Mesenchymal stem cell (in vitro differentiated cells and primary cell): ENCODE data around the gene SUSD4.

ENCODE experiments used
- DNase-seq: peaks from one replicate; pipeline ENCODE4 v3.0.0-alpha.2; 2013
- H2AFZ ChIP-seq: one replicate; pipeline ENCODE4 v1.6.1; 2013; ENCODE audit warnings: low read depth, mild to moderate bottlenecking, control low read depth, inconsistent platforms, low read length, moderate library complexity
- H2AK5ac ChIP-seq: 2 replicates; pipeline ENCODE4 v1.6.1; 2013; ENCODE audit warnings: low read length, moderate library complexity, mild to moderate bottlenecking, inconsistent platforms; ENCODE audit not compliant: severe bottlenecking
- H2BK120ac ChIP-seq: one replicate; pipeline ENCODE4 v1.6.1; 2013; ENCODE audit warnings: low read depth, mild to moderate bottlenecking, inconsistent platforms, low read length, moderate library complexity
- H2BK12ac ChIP-seq, 2 experiments: one replicate each; pipeline ENCODE4 v1.6.1; 2013; ENCODE audit warnings: inconsistent platforms in 2 of 2, low read length in 2 of 2, mild to moderate bottlenecking in 2 of 2, moderate library complexity in 2 of 2, control low read depth in 1 of 2
- H2BK15ac ChIP-seq: one replicate; pipeline ENCODE4 v1.6.1; 2013; ENCODE audit warnings: mild to moderate bottlenecking, low read depth, inconsistent platforms; ENCODE audit not compliant: poor library complexity, severe bottlenecking
- H2BK5ac ChIP-seq: 2 replicates; pipeline ENCODE4 v1.6.1; 2013; ENCODE audit warnings: low read depth, mild to moderate bottlenecking, low read length, control low read depth, inconsistent platforms; ENCODE audit not compliant: poor library complexity, severe bottlenecking
- H3K14ac ChIP-seq, 2 experiments: one replicate each; pipeline ENCODE4 v1.6.1; 2013; ENCODE audit warnings: inconsistent platforms in 2 of 2, low read length in 2 of 2, control low read depth in 1 of 2, mild to moderate bottlenecking in 1 of 2, moderate library complexity in 1 of 2
- H3K18ac ChIP-seq, 2 experiments: one replicate each; pipeline ENCODE4 v1.6.1; 2013; ENCODE audit warnings: inconsistent platforms in 2 of 2, low read length in 2 of 2, control low read depth in 1 of 2, low read depth in 1 of 2, mild to moderate bottlenecking in 1 of 2
- H3K23ac ChIP-seq, 2 experiments: one replicate each; pipeline ENCODE4 v1.6.1; 2013; ENCODE audit warnings: inconsistent platforms in 2 of 2, low read length in 2 of 2, mild to moderate bottlenecking in 2 of 2, moderate library complexity in 2 of 2, control low read depth in 1 of 2
- H3K27ac ChIP-seq: 2 replicates; pipeline ENCODE4 v1.5.1; 2013; ENCODE audit warnings: mild to moderate bottlenecking, moderate library complexity, low read length, control low read depth, inconsistent platforms; ENCODE audit not compliant: poor library complexity, severe bottlenecking
- H3K27me3 ChIP-seq, 2 experiments: 2 replicates each; pipeline versions ENCODE4 v1.6.1 to v1.7.0; 2013; ENCODE audit warnings: low read length in 2 of 2, mild to moderate bottlenecking in 2 of 2, moderate library complexity in 2 of 2, control low read depth in 1 of 2, inconsistent platforms in 1 of 2; ENCODE audit not compliant: control insufficient read depth in 1 of 2, insufficient read depth in 1 of 2
- H3K36me3 ChIP-seq, 2 experiments: 2 replicates each; pipeline versions ENCODE4 v1.6.1 to v1.7.0; 2013; ENCODE audit warnings: low read length in 2 of 2, control low read depth in 1 of 2, inconsistent platforms in 1 of 2, low read depth in 1 of 2, mild to moderate bottlenecking in 1 of 2; ENCODE audit not compliant: insufficient read depth in 2 of 2, control insufficient read depth in 1 of 2
- H3K4ac ChIP-seq, 2 experiments: one replicate each; pipeline ENCODE4 v1.6.1; 2013; ENCODE audit warnings: inconsistent platforms in 2 of 2, low read length in 2 of 2, mild to moderate bottlenecking in 2 of 2, moderate library complexity in 2 of 2, control low read depth in 1 of 2, low read depth in 1 of 2
- H3K4me1 ChIP-seq: 2 replicates; pipeline ENCODE4 v1.6.1; 2013; ENCODE audit warnings: low read depth, low read length, control low read depth; ENCODE audit not compliant: control insufficient read depth, insufficient read depth
- H3K4me2 ChIP-seq: 2 replicates; pipeline ENCODE4 v1.6.1; 2013; ENCODE audit warnings: low read length, mild to moderate bottlenecking, inconsistent platforms; ENCODE audit not compliant: poor library complexity, severe bottlenecking
- H3K4me3 ChIP-seq, 2 experiments: 2 replicates each; pipeline versions ENCODE4 v1.5.1 to v1.7.0; 2013; ENCODE audit warnings: low read length in 2 of 2, mild to moderate bottlenecking in 2 of 2, control low read depth in 1 of 2, low read depth in 1 of 2; ENCODE audit not compliant: insufficient read depth in 1 of 2
- H3K79me1 ChIP-seq: replicated peaks from 2 replicates; pipeline ENCODE4 v1.6.1; 2013; ENCODE audit warnings: mild to moderate bottlenecking, control low read depth, low read length, inconsistent platforms; ENCODE audit not compliant: poor library complexity, severe bottlenecking
- H3K9ac ChIP-seq: 2 replicates; pipeline ENCODE4 v1.7.0; 2013; ENCODE audit warnings: mild to moderate bottlenecking, low read length, moderate library complexity
- H3K9me3 ChIP-seq: 2 replicates; pipeline ENCODE4 v1.7.0; 2013; ENCODE audit warnings: mild to moderate bottlenecking, low read length; ENCODE audit not compliant: control insufficient read depth
- H4K8ac ChIP-seq: one replicate; pipeline ENCODE4 v1.6.1; 2013; ENCODE audit warnings: inconsistent platforms, mild to moderate bottlenecking, low read length, moderate library complexity
- H4K91ac ChIP-seq: one replicate; pipeline ENCODE4 v1.6.1; 2013; ENCODE audit warnings: mild to moderate bottlenecking, low read length, inconsistent platforms
- WGBS: methylation state at CpG from one replicate; pipeline ENCODE4 v1.1.7; 2013; ENCODE audit warnings: mixed read lengths; 5-methylcytosine and 5-hydroxymethylcytosine counted together

SUSD4 gene

GRCh38 chr1:223326776-223327175, 37.2 kb downstream of the SUSD4 start:
- Histone ChIP-seq H3K14ac (no peak overlapping the region), H3K36me3 (no peaks in the 10 kb centered on the region)

GRCh38 chr1:223323491-223324484, 40.2 kb downstream of the SUSD4 start:
- no peak overlapping the region for H4K91ac ChIP-seq
- no peak for DNase-seq
- H2BK120ac ChIP-seq = no peak overlapping the region
- H3K14ac ChIP-seq = no peak overlapping the region
- WGBS = 88% methylated on average over 1 of the region's 2 CpGs
- no peak overlapping the region for H2BK12ac ChIP-seq
- H3K4me2 ChIP-seq = no peak overlapping the region
- H3K18ac ChIP-seq = no peak overlapping the region
- H3K9ac ChIP-seq = no peak overlapping the region
- H3K79me1 ChIP-seq = no peaks in the 10 kb centered on the region
- H2AFZ ChIP-seq = no peak overlapping the region
- H3K4me1 ChIP-seq = no peaks in the 10 kb centered on the region
- H3K23ac ChIP-seq = no peak overlapping the region
- no peak overlapping the region for H2BK5ac ChIP-seq
- H3K9me3 ChIP-seq = no peaks in the 10 kb centered on the region
- H2AK5ac ChIP-seq = no peak overlapping the region
- H4K8ac ChIP-seq = no peak overlapping the region
- no peak overlapping the region for H2BK15ac ChIP-seq
- H3K36me3 ChIP-seq = no peaks in the 10 kb centered on the region
- H3K27ac ChIP-seq = no peak overlapping the region
- no peak overlapping the region for H3K4me3 ChIP-seq
- no peak overlapping the region for H3K4ac ChIP-seq
- peaks cover 23 to 79% of the 10 kb centered on the region in 2 experiments for H3K27me3 ChIP-seq

More at GRCh38 chr1:223326776-223327175, 37.2 kb downstream of the SUSD4 start:
- no peak overlapping the region for H4K91ac ChIP-seq
- no peak overlapping the region for H2BK120ac ChIP-seq
- no peak overlapping the region for H3K23ac ChIP-seq
- no peak overlapping the region for H2AFZ ChIP-seq
- no peak overlapping the region for H3K4me2 ChIP-seq
- no peak overlapping the region for H3K4me3 ChIP-seq
- H4K8ac ChIP-seq = no peak overlapping the region
- peaks cover 36 to 77% of the 10 kb centered on the region in 2 experiments for H3K27me3 ChIP-seq
- no peak overlapping the region for H3K4ac ChIP-seq
- no peak overlapping the region for H3K18ac ChIP-seq
- no peak overlapping the region for H2AK5ac ChIP-seq
- H2BK12ac ChIP-seq = no peak overlapping the region
- no peak for DNase-seq
- no peaks in the 10 kb centered on the region for H3K79me1 ChIP-seq
- peaks cover 2% of the 10 kb centered on the region for H3K4me1 ChIP-seq
- no peaks in the 10 kb centered on the region for H3K9me3 ChIP-seq
- H3K9ac ChIP-seq = no peak overlapping the region
- no peak overlapping the region for H2BK15ac ChIP-seq
- H3K27ac ChIP-seq = no peak overlapping the region
- WGBS = no CpG with 5 or more reads among the region's 1 CpG
- H2BK5ac ChIP-seq = no peak overlapping the region

- no peak overlapping the region for H3K27ac ChIP-seq
- no peaks in the 10 kb centered on the region for H3K4me1 ChIP-seq
- H2BK15ac ChIP-seq = no peak overlapping the region
- H2AFZ ChIP-seq = no peak overlapping the region
- H2BK5ac ChIP-seq = no peak overlapping the region
- H3K14ac ChIP-seq = no peak overlapping the region
- no peak overlapping the region for H3K4me2 ChIP-seq
- H3K9me3 ChIP-seq = no peaks in the 10 kb centered on the region
- no peak overlapping the region for H3K23ac ChIP-seq
- H3K18ac ChIP-seq = no peak overlapping the region
- H3K4me3 ChIP-seq = no peak overlapping the region
- H2BK12ac ChIP-seq = no peak overlapping the region
- no peaks in the 10 kb centered on the region for H3K79me1 ChIP-seq
- H3K36me3 ChIP-seq = no peaks in the 10 kb centered on the region
- no peak overlapping the region for H3K9ac ChIP-seq
- no peak overlapping the region for H4K91ac ChIP-seq
- WGBS = 75% methylated on average over 3 of the region's 3 CpGs
- no peak overlapping the region for H2AK5ac ChIP-seq
- H4K8ac ChIP-seq = no peak overlapping the region
- DNase-seq = no peak
- no peak overlapping the region for H2BK120ac ChIP-seq
- H3K27me3 ChIP-seq = peaks cover 16 to 70% of the 10 kb centered on the region in 2 experiments
- H3K4ac ChIP-seq = no peak overlapping the region
These were observed 41.1 kb downstream of the SUSD4 start for GRCh38 chr1:223322868-223323267.

- Histone ChIP-seq H2BK120ac (no peak overlapping the region), H4K91ac (no peak overlapping the region), H2BK12ac (no peak overlapping the region), H2BK5ac (no peak overlapping the region), H3K79me1 (no peaks in the 10 kb centered on the region), H3K27me3 (peaks cover 21 to 65% of the 10 kb centered on the region in 2 experiments), H3K36me3 (no peaks in the 10 kb centered on the region), H3K4ac (no peak overlapping the region), H3K4me3 (no peak overlapping the region), H2AFZ (no peak overlapping the region), H3K27ac (no peak overlapping the region), H3K18ac (no peak overlapping the region), H3K9ac (no peak overlapping the region), H3K23ac (no peak overlapping the region), H3K14ac (no peak overlapping the region), H3K4me1 (no peaks in the 10 kb centered on the region), H4K8ac (no peak overlapping the region), H2AK5ac (no peak overlapping the region), H3K4me2 (no peak overlapping the region), H3K9me3 (no peaks in the 10 kb centered on the region), H2BK15ac (no peak overlapping the region)
- no peak for DNase-seq
- WGBS = 71% methylated on average over 6 of the region's 6 CpGs
These were observed 43.0 kb downstream of the SUSD4 start for GRCh38 chr1:223320959-223321358.
